GM10266 (cell line): ENCODE results near the gene SORL1.

Experiments
- DNase-seq: peaks from one replicate; pipeline ENCODE4 v3.0.0; 2012; ENCODE audit errors: extremely low spot score
- CTCF ChIP-seq: IDR thresholded peaks from 2 replicates; pipeline ENCODE4 v1.5.1; 2012; ENCODE audit warnings: mild to moderate bottlenecking, low read depth; ENCODE audit not compliant: control insufficient read depth, insufficient read depth; ENCODE audit errors: missing control alignments

SORL1 gene

GRCh38 chr11:121611242-121611641 lies 159.1 kb downstream of the SORL1 start:
- no peak for TF ChIP-seq CTCF
- DNase-seq, result no peak

GRCh38 chr11:121613724-121614123 lies 161.6 kb downstream of the SORL1 start:
- DNase-seq, result no peak
- no peak for TF ChIP-seq CTCF

- no peak for DNase-seq
- no peak for TF ChIP-seq CTCF
Observed at GRCh38 chr11:121614636-121615240, 162.6 kb downstream of the SORL1 start.

- TF ChIP-seq CTCF, result no peak
- no peak for DNase-seq
Observed at GRCh38 chr11:121615501-121615900, 163.4 kb downstream of the SORL1 start.

- DNase-seq, result no peak
- no peak for TF ChIP-seq CTCF
Observed at GRCh38 chr11:121618516-121618915, 166.4 kb downstream of the SORL1 start.

- TF ChIP-seq CTCF, result no peak
- no peak for DNase-seq
Observed at GRCh38 chr11:121625777-121626506, 173.8 kb downstream of the SORL1 start.

GRCh38 chr11:121626507-121626875 lies 174.4 kb downstream of the SORL1 start:
- DNase-seq, result no peak
- TF ChIP-seq CTCF, result no peak
